DMS 273 treated with DMSO at 0.1 percent for 48 hours (cell line): ENCODE results near the gene ZSCAN1.

Experiments used
- DNase-seq: peaks from one replicate; lab custom pipeline; 2025; lab: John Stamatoyannopoulos, UW

The ZSCAN1 gene

DNA sequence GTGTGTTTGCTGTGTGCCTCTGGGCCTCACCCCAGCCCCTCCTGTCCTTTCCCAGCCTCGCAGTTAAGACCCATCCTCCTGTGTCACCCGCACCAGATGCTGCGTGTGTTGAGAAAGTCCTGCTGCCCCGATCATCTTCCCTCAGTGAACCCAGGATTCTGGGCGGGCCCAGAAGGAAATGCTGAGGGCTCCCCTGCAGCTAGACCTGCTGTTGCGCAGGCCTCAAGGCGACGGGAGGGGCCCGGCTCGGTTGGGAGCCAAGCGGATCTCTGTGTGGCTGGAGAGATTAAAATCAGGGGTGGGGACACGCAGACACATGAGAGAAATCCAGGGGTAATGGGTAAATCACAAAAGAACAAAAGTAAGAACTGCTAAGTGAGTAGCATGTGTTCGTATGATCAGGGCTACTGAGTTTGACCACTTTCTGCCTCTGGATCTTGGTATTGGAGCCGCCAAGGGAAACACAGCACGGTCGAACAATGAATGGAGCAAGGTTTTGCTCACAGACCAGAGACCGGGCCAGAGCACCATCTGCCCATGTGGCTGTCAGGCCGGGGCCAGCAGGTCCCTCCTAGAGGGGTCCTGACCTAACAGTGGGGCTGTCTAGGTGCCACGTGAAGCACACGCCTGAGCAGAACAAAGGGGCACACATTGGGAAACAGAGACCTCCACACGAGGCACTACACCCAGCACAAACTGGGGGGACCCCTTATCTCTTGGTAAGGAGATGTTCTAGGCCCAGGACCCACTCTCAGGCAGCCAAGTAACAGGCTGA lies 7.1 kb downstream of the ZSCAN1 start:
- no peak for DNase-seq

DNA sequence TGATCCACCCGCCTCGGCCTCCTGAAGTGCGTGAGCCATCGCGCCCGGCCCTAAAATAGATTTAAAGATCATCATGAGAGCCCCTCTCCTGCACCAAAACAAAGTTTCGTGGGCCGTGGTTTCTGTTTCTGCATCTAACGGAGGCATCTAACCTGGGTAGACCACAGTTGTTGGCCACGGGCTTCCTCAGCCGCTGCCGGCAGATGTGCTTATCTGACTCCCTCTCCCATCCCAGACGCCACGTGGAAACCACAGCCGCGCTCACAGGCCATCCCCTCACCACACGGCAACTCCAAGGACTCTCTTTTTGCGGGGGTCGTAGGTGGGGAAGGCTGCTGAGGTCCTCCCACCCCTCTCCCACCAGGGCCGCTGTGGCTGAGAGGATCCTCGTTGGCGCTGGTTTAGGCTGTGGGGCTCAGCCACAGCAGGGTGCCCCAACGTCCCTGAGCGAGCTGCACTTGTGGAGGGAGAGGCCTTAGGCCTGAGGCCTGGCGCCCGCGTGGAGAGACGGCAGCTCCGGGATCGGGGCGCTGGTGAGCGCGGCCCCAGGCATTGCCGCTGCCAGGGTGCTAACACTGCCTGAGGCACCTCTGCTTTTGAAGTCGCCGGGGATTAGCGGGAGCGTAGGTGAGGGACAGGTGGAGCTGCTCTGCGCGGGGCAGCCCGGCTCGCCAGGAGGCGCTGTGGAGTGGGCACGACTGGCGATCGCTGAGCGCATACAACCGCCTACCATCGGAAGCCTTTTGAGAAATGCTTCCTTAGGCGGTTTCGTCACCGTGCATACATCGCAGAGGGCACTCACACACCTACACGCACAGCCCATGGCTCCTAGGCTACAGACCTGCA lies 8.9 kb downstream of the ZSCAN1 start:
- no peak for DNase-seq

DNA sequence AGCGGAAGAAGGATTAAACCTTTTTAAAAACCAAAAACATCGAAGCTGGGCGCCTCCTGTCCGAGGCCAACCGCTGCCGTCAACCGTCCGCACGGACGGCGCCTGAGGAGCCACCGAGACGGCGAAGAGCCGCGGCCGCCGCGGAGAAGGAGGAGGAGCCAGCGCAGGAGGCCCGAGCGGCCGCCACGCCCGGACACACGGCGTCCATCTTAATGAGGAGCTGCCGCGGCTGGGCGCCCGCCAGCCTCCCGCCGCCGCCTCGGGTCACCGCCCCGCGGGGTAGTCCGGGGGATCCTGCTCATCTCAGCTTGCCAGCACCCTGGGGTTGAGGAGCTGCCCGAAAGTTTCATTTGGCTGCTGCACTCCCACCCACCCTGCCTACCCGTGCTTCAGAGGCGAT lies 10.6 kb downstream of the ZSCAN1 start:
- no peak for DNase-seq

DNA sequence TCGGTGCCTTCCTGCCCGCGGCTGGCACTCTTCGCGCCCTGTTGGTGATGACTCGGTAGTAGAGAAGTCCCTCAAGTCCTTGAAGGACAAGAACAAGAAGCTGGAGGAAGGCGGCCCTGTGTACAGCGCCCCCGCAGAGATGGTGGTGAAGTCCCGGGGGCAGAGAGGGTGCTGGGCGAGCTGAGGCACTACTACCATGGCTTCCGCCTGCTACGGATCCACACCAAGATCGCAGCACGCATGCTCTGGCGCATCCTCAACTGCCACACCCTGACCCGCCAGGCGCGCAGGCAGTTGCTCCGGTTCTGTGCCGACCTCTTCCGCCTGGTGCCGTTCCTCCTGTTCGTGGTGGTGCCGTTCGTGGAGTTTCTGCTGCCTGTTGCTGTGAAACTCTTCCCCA lies 11.1 kb downstream of the ZSCAN1 start:
- no peak for DNase-seq

DNA sequence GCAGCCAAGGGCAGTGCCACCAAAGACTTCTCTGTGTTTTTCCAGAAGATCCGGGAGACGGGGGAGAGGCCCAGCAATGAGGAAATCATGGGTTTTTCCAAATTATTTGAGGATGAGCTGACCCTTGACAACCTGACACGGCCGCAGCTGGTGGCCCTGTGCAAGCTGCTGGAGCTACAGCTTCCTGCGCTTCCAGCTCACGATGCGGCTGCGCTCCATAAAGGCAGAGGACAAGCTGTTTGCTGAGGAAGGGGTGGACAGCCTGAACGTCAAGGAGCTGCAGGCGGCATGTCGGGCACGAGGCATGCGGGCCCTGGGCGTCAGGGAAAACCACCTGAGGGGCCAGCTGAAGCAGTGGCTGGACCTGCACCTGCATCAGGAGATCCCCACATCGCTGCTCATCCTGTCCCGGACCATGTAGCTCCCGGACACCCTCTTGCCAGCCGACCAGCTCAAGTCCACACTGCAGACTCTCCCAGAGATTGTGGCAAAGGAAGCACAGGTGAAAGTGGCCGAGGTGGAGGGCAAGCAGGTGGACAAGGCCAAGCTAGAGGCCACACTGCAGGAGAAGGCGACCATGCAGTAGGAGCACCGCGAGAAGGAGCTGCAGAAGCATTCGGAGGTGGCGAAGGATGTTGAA lies 11.7 kb downstream of the ZSCAN1 start:
- no peak for DNase-seq

DNA sequence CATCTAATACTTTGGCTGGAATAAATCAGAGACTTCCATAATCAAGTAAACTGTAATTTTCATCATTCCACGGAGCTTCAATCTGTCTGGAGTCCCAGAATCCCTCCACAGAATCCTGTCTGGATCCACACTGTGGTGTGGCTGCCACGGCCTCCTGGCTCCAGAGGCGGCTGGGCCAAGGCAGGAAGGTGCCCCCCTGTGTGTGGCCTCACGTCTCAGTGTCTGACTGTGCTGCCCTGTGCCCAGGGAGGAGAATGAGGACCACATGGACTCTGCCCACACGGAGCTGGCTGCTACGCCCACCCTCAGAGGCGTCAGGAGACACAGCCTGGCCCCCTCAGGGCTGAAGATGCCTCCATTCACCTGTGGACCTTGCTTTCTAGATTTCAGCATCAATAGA lies 13.0 kb downstream of the ZSCAN1 start:
- no peak for DNase-seq

DNA sequence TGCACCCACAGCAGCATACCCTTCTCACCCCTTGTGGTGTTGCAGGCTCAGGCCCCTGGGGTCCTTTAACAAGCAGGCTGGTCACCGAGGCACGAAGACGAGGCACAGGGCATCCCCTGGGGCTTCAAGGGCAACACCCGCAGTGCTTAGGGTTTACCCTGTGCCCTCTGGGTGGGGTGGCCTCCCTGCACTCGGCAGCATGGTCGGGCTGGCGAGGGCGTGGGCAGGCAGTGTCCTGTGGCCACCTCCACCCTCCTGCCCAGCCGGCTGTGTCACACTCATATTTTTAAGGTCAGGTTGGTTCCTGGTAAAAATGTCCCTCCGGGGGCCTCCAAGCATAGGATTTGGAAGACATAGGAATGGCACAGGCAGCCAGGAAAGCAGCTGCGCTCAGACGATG lies 13.8 kb downstream of the ZSCAN1 start:
- no peak for DNase-seq

DNA sequence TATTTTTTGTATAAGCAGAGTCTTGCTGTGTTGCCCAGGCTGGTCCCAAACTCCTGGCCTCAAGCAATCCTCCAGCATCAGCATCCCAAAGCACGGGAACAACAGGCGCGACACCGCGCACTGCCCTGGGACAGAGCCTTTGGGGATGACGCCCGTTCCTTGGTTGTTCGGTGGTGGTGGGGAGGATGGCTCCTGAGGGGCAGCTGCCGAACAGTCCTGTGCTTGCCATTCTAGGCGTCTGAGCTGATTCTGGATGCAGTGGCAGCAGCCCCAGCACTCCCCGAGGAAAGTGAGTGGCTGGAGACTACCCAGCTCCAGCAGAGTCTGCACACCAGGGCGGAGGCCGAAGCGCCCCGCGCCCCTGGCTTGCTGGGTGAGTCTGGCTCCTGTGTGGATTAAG lies 18.4 kb downstream of the ZSCAN1 start:
- no peak for DNase-seq

DNA sequence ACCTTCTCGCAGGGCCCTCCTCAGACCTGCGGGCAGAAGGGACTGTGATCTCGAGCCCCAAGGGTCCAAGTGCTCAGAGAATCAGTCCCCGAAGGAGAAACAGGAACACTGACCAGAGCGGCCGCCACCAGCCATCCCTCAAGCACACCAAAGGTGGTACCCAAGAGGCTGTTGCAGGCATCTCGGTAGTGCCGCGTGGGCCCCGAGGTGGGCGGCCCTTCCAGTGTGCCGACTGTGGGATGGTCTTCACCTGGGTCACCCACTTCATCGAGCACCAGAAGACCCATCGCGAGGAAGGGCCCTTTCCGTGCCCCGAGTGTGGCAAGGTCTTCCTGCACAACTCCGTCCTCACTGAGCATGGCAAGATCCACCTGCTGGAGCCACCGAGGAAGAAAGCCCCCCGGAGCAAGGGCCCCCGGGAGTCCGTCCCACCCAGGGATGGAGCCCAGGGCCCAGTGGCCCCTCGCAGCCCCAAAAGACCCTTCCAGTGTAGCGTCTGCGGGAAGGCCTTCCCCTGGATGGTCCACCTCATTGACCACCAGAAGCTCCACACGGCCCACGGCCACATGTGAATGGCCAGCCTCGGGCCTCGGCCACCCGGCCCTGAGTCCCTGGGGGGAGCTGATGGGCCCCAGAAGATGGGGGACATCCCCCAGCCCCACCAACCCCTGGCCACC lies 19.8 kb downstream of the ZSCAN1 start:
- no peak for DNase-seq

DNA sequence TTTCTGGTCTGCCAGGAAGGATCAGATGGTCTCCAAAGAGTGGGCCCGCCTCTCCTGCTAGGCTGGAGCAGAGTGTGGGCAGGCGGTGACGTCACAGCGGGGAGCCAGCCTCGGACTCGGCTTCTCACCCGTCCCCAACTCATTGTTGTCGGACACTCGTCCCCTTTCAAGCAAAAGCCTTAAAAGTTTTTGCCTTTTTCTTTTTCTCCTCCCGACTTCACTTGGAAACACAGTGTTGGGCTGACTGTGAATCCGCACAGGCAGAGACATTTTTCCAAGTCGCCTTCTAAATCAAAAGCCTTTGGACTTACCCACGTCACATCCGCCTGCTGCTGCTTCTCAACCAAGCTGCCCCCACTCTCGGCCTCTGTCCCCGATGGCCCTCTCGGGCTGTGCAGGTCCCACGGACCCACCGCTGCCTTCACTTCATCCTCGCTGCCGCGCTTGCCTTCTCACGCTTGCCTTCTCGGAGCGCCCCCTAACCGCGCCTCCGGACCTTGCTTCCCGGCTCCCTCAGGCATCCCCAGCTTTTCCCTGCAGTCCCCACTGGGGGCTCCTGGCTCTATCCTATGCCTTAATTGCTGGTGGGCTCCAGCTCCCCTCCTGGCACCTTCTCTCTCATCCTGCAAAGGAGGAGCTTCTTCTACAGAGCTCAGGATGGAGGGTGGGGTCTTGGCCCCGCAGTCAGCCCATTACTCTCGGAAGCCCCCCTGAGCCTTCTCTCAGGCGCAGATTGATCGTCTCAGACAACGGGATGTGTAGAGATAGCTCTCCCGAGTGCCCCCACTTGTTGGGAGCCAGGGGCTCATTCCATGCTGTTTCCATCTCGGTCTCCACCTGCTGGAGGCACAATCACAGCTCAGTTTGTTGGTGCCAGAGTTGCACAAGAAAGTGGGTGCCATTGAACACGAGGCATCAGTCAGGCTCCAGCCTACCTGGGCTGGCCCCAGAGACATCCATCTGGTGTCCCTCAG lies 21.4 kb downstream of the ZSCAN1 start:
- DNase-seq, result no peak

DNA sequence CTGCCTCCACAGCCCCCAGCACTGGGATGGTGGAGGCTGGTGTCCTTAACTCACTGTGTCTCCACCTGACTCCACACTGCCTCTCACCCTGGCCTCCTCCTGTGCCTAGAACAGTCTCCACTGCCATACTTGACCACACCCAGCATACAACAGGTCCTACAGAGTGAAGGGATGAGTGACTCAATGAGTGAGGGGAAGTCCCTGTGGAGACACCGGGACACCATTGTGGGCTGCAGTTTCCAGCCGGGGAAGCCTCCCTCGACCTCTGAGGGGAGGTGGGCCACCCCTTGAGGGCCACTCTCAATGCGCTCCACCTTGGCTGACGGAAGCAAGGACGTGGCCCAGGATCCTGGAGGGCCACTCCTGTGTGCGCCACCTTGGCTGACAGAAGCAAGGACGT lies 22.4 kb downstream of the ZSCAN1 start:
- no peak for DNase-seq

DNA sequence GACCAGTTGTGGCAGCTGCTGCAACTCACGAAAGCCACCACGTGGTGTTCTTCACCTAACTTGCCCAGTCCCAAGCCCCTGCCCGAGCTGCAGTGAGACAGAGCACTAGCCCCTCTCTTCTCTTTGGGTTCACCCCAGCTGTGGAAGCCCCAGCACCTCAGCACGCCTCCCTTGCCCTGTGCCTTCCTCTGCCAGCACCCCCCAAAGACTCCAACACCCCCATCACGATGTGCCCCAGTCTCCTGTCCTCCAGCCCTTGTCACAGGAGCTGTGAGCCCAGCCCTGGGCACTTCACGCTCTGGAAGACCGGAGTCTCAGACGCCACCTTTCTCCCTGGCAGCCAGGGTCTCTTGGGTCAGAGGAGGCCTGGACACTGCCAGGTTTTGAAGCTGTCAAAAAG lies 23.0 kb downstream of the ZSCAN1 start:
- no peak for DNase-seq

DNA sequence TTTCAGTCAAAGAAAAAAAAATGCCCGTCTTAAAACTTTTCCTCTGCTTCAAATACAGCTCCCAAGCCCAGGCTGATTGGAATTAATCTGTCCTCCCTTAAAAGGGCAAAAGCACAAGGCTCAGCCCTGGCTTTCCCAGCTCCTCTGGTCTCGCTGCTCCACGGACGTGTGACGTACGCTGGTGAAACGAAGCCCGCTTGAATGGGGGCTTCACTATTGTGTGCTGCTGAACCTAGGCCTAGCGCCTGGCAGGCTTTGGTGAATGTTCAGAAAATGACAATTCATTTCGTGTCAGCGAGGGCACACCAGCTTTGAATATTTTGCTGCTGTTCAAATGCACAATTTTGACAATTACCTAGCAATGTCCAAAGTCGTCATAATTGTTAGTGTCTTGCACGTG lies 24.6 kb downstream of the ZSCAN1 start:
- DNase-seq, result no peak

DNA sequence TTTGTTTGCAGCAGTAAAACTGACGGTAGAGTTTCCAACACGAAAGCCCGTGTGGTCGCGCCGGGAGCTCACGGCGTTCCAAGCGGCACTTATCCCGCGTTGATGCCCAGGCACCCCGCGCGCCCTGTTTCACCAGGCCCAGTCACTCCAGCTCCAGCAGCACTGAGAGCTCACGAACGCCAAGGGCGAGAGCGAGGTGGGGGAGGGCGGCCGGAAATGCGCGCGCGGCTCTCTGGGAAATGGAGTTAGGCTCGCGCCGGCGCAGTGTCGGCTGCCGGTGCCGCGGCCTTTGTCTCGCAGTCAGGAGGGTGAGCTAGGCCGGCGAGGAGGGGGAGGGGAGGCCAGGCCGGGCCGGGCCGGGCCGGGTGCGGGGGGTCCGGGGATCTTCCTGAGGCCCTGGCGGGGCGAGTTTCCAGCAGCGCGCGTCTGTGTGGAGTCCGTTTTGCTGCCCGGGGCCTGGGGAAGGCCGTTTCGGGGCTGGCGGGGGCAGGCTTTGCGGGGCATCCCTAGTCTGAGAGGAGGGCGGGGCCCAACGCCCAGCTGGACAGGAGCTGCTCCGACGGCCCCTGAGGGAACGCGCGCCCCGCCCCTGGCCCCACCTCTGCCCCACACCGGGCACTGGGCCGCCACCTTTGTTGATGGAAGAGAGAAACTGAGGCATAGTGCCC lies 25.3 kb downstream of the ZSCAN1 start, which contains the start of gene ZNF135:
ZNF135 (plus strand) TSS at position 280 of the 668 bp plus-strand sequence. CDS start 721 bp downstream, outside the sequence.
- DNase-seq, result peak; percentile 73

DNA sequence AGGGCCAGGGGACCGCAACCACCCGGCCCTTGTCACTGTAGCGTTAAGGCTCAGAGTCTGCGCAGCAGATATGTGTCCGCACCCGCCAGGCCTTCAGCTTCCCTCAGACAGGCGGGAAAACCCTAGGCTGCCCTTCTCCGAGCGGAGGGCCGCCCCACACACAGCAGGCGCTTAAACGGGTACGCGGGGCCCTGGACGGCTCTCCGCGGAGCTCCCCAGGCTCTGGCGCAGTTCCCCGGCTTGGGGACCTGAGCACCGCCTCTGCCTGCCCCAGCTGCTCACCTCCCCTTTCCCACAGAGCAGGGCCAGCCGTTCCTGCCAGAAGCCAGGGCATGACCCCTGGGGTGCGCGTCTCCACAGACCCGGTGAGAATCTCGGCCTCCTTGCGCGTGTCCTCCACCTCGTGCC lies 25.9 kb downstream of the ZSCAN1 start:
- DNase-seq, result no peak

DNA sequence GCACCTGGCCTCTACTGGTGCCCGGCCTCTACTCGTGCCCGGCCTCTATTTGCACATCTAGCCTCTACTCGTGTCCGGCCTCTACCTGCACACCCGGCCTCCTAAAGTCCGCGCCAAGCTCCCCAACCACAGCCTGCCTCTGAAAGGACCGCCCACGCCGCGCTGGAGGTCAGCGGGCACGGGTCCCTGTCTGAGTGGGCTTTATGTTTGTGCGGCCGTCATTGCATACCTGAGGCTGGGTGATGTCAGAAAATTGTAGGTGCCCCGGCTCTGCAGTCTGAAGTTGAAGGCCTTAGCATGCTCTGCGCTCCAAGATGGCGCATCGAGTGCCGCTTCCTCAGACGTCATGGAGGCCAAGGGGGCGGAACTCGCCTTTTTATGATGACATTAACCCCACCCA lies 26.4 kb downstream of the ZSCAN1 start:
- DNase-seq, result no peak

DNA sequence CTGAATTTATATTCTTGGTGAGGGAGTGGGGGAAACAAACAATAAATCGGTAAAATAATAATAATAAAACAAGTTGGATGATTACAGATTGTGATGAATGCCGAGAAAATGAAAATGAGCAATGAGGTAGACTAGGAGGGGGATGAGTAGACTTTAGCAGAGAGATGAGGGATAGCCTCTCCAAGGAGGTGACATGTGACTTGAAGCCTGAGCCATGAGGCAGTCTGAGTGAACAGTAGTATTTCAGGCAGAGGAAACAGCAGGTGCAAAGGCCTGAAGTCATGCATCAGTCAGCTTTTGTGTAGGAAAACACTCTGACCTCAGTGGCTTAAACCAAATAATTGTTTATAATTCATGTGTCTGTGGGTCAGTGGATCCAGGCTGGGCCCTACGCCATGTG lies 29.9 kb downstream of the ZSCAN1 start:
- no peak for DNase-seq

DNA sequence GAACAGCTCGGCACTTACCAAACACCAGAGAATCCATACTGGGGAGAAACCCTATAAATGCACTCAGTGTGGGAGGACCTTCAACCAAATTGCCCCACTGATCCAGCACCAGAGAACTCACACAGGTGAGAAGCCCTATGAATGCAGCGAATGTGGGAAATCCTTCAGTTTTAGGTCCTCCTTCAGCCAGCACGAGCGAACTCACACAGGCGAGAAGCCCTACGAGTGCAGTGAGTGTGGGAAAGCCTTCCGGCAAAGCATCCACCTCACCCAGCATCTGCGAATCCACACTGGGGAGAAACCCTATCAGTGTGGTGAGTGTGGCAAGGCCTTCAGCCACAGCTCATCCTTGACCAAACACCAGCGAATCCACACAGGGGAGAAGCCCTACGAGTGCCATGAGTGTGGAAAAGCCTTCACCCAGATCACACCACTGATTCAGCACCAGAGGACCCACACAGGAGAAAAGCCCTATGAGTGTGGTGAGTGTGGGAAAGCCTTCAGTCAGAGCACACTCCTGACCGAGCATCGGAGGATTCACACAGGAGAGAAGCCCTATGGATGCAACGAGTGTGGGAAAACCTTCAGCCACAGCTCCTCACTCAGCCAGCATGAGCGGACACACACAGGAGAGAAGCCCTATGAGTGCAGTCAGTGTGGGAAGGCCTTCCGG lies 33.6 kb downstream of the ZSCAN1 start:
- no peak for DNase-seq

DNA sequence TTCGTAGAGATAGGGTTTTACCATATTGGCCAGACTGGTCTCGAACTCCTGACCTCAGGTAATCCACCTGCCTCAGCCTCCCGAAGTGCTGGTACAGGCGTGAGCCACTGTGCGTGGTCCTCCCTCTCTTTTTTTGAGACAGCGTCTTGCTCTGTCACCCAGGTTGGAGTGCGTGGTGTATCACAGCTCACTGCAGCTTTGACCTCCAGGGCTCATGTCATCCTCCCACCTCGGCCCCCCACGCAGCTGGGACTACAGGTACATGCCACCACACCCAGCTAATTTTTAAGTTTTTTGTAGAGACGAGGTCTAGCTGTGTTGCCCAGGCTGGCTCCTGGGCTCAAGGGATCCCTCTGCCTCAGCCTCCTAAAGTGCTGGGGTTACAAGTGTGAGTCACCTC lies 46.0 kb downstream of the ZSCAN1 start:
- no peak for DNase-seq

DNA sequence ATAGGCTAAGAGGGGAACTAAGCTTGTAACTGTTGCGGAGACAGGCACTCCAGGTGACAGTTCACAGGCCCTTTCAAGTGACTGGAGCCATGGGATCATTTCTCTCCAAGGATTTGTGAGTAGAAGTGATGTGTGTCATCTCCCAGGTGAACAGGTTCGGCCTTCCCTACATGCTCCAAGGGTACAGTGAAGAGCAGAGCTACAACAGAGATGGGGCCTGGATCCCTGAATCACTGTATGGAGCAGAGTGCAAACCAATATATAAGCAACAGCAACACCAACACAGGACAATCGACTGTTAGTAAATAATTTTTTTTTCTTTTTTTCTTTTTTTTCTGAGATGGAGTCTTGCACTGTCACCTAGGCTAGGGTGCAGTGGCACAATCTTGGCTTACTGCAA lies 49.2 kb downstream of the ZSCAN1 start:
- no peak for DNase-seq
